GM23338 (cell line): Measurements from ENCODE around the gene SNX30.

Experiments
- CREB1 ChIP-seq: fragments of 250-450 bp; sonication (Bioruptor Pico); IDR thresholded peaks from 2 replicates; pipeline ENCODE4 v1.5.0; 2020; ENCODE audit warnings: low read depth, mild to moderate bottlenecking, moderate library complexity
- EZH2 ChIP-seq: fragments of 200-600 bp; sonication (generic); IDR thresholded peaks from one replicate; pipeline ENCODE4 v1.8.0; 2017; ENCODE audit warnings: antibody characterized with exemption, mild to moderate bottlenecking, low read depth; ENCODE audit not compliant: unreplicated experiment
- EZH2phosphoT487 ChIP-seq: fragments of 200-600 bp; sonication (generic); IDR thresholded peaks from one replicate; pipeline ENCODE4 v1.8.1; 2018; ENCODE audit warnings: antibody characterized with exemption; ENCODE audit not compliant: unreplicated experiment
- JUNB ChIP-seq: IDR thresholded peaks from one replicate; pipeline ENCODE4 v1.6.1; 2016; ENCODE audit warnings: antibody characterized with exemption; ENCODE audit not compliant: unreplicated experiment
- NANOG ChIP-seq: IDR thresholded peaks from 2 replicates; pipeline ENCODE4 v1.6.1; 2016; ENCODE audit warnings: antibody characterized with exemption, borderline replicate concordance
- POLR2AphosphoS5 ChIP-seq: IDR thresholded peaks from 2 replicates; pipeline ENCODE4 v1.6.1; 2016; ENCODE audit warnings: antibody characterized with exemption, low read depth
- REST ChIP-seq: IDR thresholded peaks from one replicate; pipeline ENCODE4 v1.6.1; 2018; ENCODE audit warnings: antibody characterized with exemption; ENCODE audit not compliant: unreplicated experiment
- TF ChIP-seq, protein P1 (sequence below), 2 experiments: fragments of 200-600 bp in 1 of 2; sonication (generic) in 1 of 2; conservative IDR thresholded peaks; 2 replicates each; pipeline versions ENCODE4 v1.5.1 to v1.6.1; 2016 to 2017; ENCODE audit warnings: antibody characterized with exemption in 2 of 2, low read depth in 2 of 2, mild to moderate bottlenecking in 2 of 2, moderate library complexity in 1 of 2

GRCh38 chr9:112917987-112918362 is 167.4 kb downstream of the SNX30 start:
- TF ChIP-seq, protein P1, sequence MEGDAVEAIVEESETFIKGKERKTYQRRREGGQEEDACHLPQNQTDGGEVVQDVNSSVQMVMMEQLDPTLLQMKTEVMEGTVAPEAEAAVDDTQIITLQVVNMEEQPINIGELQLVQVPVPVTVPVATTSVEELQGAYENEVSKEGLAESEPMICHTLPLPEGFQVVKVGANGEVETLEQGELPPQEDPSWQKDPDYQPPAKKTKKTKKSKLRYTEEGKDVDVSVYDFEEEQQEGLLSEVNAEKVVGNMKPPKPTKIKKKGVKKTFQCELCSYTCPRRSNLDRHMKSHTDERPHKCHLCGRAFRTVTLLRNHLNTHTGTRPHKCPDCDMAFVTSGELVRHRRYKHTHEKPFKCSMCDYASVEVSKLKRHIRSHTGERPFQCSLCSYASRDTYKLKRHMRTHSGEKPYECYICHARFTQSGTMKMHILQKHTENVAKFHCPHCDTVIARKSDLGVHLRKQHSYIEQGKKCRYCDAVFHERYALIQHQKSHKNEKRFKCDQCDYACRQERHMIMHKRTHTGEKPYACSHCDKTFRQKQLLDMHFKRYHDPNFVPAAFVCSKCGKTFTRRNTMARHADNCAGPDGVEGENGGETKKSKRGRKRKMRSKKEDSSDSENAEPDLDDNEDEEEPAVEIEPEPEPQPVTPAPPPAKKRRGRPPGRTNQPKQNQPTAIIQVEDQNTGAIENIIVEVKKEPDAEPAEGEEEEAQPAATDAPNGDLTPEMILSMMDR (conservative IDR thresholded peaks at IDR 0.05; ENCODE audit: low read depth in 2 of 2), result no peak
- TF ChIP-seq POLR2AphosphoS5 (no peak), REST (no peak), JUNB (no peak), EZH2 (no peak), EZH2phosphoT487 (no peak), NANOG (no peak), CREB1 (no peak)
